ENCODE data around the gene USH1C. TPM values are rescaled to one million over a fixed set of nuclear protein-coding genes. Genes with fewer than 3 reads are reported as not detected.

USH1C gene
- total and polyA plus RNA-seq, 2 of the 4 experiments (the other 2 are of a cell fraction), result not detected

DNA sequence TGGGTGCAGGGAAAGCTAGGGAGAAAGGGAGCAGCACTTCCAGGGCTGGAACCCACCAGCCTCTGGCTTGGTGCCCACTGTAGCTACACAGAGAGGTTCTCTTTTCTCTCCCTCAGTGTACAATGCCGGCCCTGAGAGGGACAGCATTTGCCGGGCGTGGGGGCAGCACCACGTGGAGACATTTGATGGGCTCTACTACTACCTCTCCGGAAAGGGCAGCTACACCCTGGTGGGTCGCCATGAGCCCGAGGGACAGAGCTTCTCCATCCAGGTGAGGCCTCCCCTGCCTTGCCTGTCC is 9.0 kb upstream of the USH1C start:
- no peak overlapping the region for H3K4ac ChIP-seq (ENCODE audit: low read depth, low read length)
- POLR2A ChIA-PET (ENCODE audit: unreplicated experiment), result no interaction called here
- no peak overlapping the region for H2AK9ac ChIP-seq (replicated peaks; ENCODE audit: low read depth, low read length, poor library complexity)
- H2AFZ ChIP-seq (replicated peaks; ENCODE audit: low read length, poor library complexity), result no peak overlapping the region
- H3K9me3 ChIP-seq (ENCODE audit: control insufficient read depth, insufficient read depth, low read length), result no peaks in the 10 kb centered on the region
- TF ChIP-seq RCOR1 (IDR thresholded peaks at IDR 0.05; ENCODE audit: insufficient replicate concordance, low read length), result no peak
- TF ChIP-seq MAFK (IDR thresholded peaks at IDR 0.05; ENCODE audit: low read depth, low read length), result no peak
- H3K56ac ChIP-seq (ENCODE audit: extremely low read depth, insufficient read depth, low read length), result no peak overlapping the region
- no peak overlapping the region for H4K5ac ChIP-seq (ENCODE audit: low read depth, low read length)
- H3K4me3 ChIP-seq (ENCODE audit: insufficient read depth, low read depth, low read length), result no peak overlapping the region
- no peak for DNase-seq
- no peak overlapping the region for H3K14ac ChIP-seq (replicated peaks; ENCODE audit: low read depth, low read length)
- CTCF ChIA-PET, result no interaction called here
- dilution Hi-C loops (cut with HindIII; ENCODE audit: low sequenced_read_pairs, unreplicated experiment), result no loop called here
- in situ Hi-C loops (cut with MboI; ENCODE audit: low sequenced_read_pairs), result no loop called here
- intact Hi-C loops (cut with micrococcal nuclease), result no loop called here
- H3K23ac ChIP-seq (ENCODE audit: low read depth, low read length), result no peak overlapping the region
- BruUV-seq (replicated peaks), result no TSS peak
- H3K79me1 ChIP-seq (ENCODE audit: low read depth in 1 of 2, low read length in 2 of 2), result no peaks in the 10 kb centered on the region
- H3K9ac ChIP-seq (ENCODE audit: low read depth, low read length), result no peak overlapping the region
- peaks cover 9% of the 10 kb centered on the region; the same call in 1 of the 2 replicates for H3K27me3 ChIP-seq (ENCODE audit: control insufficient read depth, insufficient read depth, low read length)
- H3K36me3 ChIP-seq (ENCODE audit: control insufficient read depth, insufficient read depth, low read length), result no peaks in the 10 kb centered on the region
- H3K27ac ChIP-seq (ENCODE audit: insufficient read depth, low read length), result no peak overlapping the region
- H4K20me1 ChIP-seq (ENCODE audit: insufficient read depth, low read length), result no peaks in the 10 kb centered on the region
- WGBS, 2 experiments (ENCODE audit: extremely low coverage in 2 of 2, insufficient read length in 1 of 2), result 70% methylated on average over 5 of the region's 7 CpGs; no CpG with 5 or more reads in 1 of the 2 experiments
- no peaks in the 10 kb centered on the region for H3K4me1 ChIP-seq (ENCODE audit: control insufficient read depth, insufficient read depth, low read length)
- no peak overlapping the region for H3K18ac ChIP-seq (ENCODE audit: low read depth, low read length)
- H3K9me1 ChIP-seq (ENCODE audit: insufficient read depth, low read length), result no peaks in the 10 kb centered on the region
- H2BK5ac ChIP-seq (ENCODE audit: low read depth, low read length, poor library complexity, severe bottlenecking), result no peak overlapping the region
- ATAC-seq (ENCODE audit: low read depth), result no peak
- H4K8ac ChIP-seq (ENCODE audit: low read depth in 2 of 2, low read length in 2 of 2), result no peak overlapping the region
- no peak overlapping the region for H3K4me2 ChIP-seq (ENCODE audit: low read depth, low read length)
- H2BK120ac ChIP-seq (ENCODE audit: low read depth, low read length), result no peak overlapping the region
- H2BK15ac ChIP-seq (ENCODE audit: low read depth, low read length), result no peak overlapping the region
- no peak overlapping the region for H2AK5ac ChIP-seq (ENCODE audit: low read depth, low read length)
- H2BK20ac ChIP-seq (ENCODE audit: low read depth, low read length), result no peak overlapping the region
- no peak overlapping the region for H4K91ac ChIP-seq (ENCODE audit: insufficient read depth, low read depth, low read length)

Data from IMR-90 (cell line).